Spleen (tissue), 7 donors: ENCODE results near the gene PPIG.

Experiments
- POLR2AphosphoS5 ChIP-seq, 3 donors: sonication (generic); formaldehyde crosslinking; IDR thresholded peaks; one replicate each; pipeline ENCODE4 v1.5.1; 2017; ENCODE audit warnings: antibody characterized with exemption in 3 of 3
- TF ChIP-seq, protein P1 (sequence below), 11 experiments: fragments of 200-600 bp in 7 of 11; fragments of 450-650 bp in 4 of 11; sonication (generic) in 4 of 11; IDR thresholded peaks in 8 of 11; conservative IDR thresholded peaks in 3 of 11; 1 replicate in 7 of 11; 2 replicates in 4 of 11; pipeline versions ENCODE4 v1.4.0 to v1.8.0; 2016 to 2021; ENCODE audit warnings: antibody characterized with exemption in 11 of 11, inconsistent platforms in 4 of 11, mild to moderate bottlenecking in 1 of 11
- donor health status: DM: no; HTN: no; CAD: no; lungs with moderate emphysema.
- donor health status: DM: no; HTN: no; CAD: no.
- donor health status: DM: no; HTN: no; CAD: no.

DNA sequence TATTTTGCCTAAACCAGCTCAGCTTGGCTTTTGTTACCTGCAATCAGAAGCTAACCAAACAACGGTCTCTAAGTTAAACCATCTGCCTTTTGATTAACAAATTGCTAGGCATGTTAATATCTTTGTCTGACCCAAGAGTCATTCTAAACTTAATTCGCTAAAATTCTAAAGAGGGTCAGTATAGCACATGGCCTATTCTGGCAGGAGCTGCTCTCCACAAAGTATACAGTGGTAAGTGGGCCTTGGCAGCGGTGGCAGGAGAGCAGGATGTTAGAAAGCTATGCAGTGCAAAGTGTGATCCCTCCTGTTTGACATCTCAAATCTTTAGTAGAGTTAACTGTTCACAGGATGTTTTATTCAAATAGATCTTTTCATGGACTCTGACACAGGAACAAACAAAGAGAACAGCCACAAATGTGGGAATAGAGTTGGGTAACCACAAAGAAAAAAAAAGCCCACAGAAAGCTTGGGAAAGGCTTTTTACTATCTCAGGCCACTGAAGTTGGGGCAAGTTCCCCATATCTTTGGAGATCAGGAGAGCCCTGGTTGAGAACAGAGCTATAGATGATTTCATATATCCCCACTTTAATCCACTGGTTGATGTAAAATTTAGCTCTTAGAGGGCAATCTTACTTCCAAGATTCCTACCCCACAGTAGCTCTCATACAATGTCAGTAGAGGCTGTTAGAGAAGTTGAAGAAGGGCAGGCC, 99.4 kb downstream of the PPIG start:
- TF ChIP-seq, protein P1, sequence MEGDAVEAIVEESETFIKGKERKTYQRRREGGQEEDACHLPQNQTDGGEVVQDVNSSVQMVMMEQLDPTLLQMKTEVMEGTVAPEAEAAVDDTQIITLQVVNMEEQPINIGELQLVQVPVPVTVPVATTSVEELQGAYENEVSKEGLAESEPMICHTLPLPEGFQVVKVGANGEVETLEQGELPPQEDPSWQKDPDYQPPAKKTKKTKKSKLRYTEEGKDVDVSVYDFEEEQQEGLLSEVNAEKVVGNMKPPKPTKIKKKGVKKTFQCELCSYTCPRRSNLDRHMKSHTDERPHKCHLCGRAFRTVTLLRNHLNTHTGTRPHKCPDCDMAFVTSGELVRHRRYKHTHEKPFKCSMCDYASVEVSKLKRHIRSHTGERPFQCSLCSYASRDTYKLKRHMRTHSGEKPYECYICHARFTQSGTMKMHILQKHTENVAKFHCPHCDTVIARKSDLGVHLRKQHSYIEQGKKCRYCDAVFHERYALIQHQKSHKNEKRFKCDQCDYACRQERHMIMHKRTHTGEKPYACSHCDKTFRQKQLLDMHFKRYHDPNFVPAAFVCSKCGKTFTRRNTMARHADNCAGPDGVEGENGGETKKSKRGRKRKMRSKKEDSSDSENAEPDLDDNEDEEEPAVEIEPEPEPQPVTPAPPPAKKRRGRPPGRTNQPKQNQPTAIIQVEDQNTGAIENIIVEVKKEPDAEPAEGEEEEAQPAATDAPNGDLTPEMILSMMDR (IDR thresholded peaks at IDR 0.05 in 8 of 11, conservative IDR thresholded peaks at IDR 0.05 in 3 of 11) = no peak
- no peak for TF ChIP-seq POLR2AphosphoS5 (IDR thresholded peaks at IDR 0.05)
